HEK293 (cell line): ENCODE results near the gene RITA1.
A peak's percentile ranks its signal among the peaks of the same experiment; 100 is the strongest.

Source experiments
- CTCF ChIA-PET: fragments of 350-600 bp; formaldehyde crosslinking; extraction: SDS; loops from one replicate; lab custom pipeline; 2021; ENCODE audit warnings: antibody characterized with exemption; lab: Yijun Ruan, JAX
- POLR2A ChIA-PET: fragments of 300-600 bp; formaldehyde crosslinking; extraction: SDS; loops from one replicate; lab custom pipeline; 2020; ENCODE audit warnings: antibody characterized with exemption, inconsistent platforms; lab: Yijun Ruan, JAX
- H3K27ac ChIP-seq: fragments of 200-500 bp; sonication (Bioruptor generic); 2 replicates; pipeline ENCODE4 v1.5.1; 2014; ENCODE audit warnings: low read depth, low read length, control low read depth, inconsistent platforms; ENCODE audit errors: extremely low read depth
- H3K36me3 ChIP-seq, 2 experiments: fragments of 200-500 bp in 1 of 2; sonication (Bioruptor generic) in 1 of 2; 1 replicate in 1 of 2; 2 replicates in 1 of 2; pipeline ENCODE4 v1.5.1; 2014 to 2017; ENCODE audit warnings: inconsistent platforms in 2 of 2, low read length in 2 of 2; ENCODE audit not compliant: control insufficient read depth in 2 of 2, insufficient read depth in 1 of 2
- H3K4me1 ChIP-seq: fragments of 200-500 bp; sonication (Bioruptor generic); 2 replicates; pipeline ENCODE4 v1.5.1; 2014; ENCODE audit warnings: mild to moderate bottlenecking, low read length, inconsistent platforms; ENCODE audit not compliant: control insufficient read depth, insufficient read depth
- H3K4me3 ChIP-seq: 2 replicates; pipeline ENCODE4 v1.5.1; 2011; ENCODE audit warnings: low read depth, mild to moderate bottlenecking, control low read depth, low read length, moderate library complexity
- H3K9me3 ChIP-seq: fragments of 200-500 bp; sonication (Bioruptor generic); 2 replicates; pipeline ENCODE4 v1.5.1; 2014; ENCODE audit warnings: low read depth, low read length, inconsistent platforms; ENCODE audit not compliant: control insufficient read depth, insufficient read depth
- ATF2 ChIP-seq: fragments of 450-650 bp; formaldehyde crosslinking; IDR thresholded peaks from 2 replicates; pipeline ENCODE4 v1.5.1; 2016; ENCODE audit warnings: missing biosample characterization, missing genetic modification characterization, low read depth
- BCL11A ChIP-seq: fragments of 450-650 bp; formaldehyde crosslinking; IDR thresholded peaks from 2 replicates; pipeline ENCODE4 v1.5.1; 2016; ENCODE audit warnings: low read depth, missing biosample characterization, missing genetic modification characterization
- GLIS1 ChIP-seq: fragments of 450-650 bp; formaldehyde crosslinking; IDR thresholded peaks from 2 replicates; pipeline ENCODE4 v1.5.1; 2016; ENCODE audit warnings: missing biosample characterization, missing genetic modification characterization
- KLF7 ChIP-seq: fragments of 450-650 bp; formaldehyde crosslinking; IDR thresholded peaks from 2 replicates; pipeline ENCODE4 v1.5.1; 2016; ENCODE audit warnings: missing biosample characterization, missing genetic modification characterization, borderline replicate concordance
- KLF8 ChIP-seq: fragments of 450-650 bp; formaldehyde crosslinking; IDR thresholded peaks from 2 replicates; pipeline ENCODE4 v1.5.1; 2016; ENCODE audit warnings: missing biosample characterization, missing genetic modification characterization
- MEIS1 ChIP-seq: sonication (generic); formaldehyde crosslinking; IDR thresholded peaks from 2 replicates; pipeline ENCODE4 v1.8.1; 2022; ENCODE audit warnings: missing genetic modification reagents, mild to moderate bottlenecking, borderline replicate concordance
- MYNN ChIP-seq: fragments of 450-650 bp; formaldehyde crosslinking; IDR thresholded peaks from 2 replicates; pipeline ENCODE4 v1.5.1; 2016; ENCODE audit warnings: missing biosample characterization, missing genetic modification characterization, borderline replicate concordance
- OSR2 ChIP-seq: fragments of 450-650 bp; formaldehyde crosslinking; IDR thresholded peaks from 2 replicates; pipeline ENCODE4 v1.5.1; 2016; ENCODE audit warnings: missing biosample characterization, missing genetic modification characterization
- OVOL3 ChIP-seq: fragments of 450-650 bp; formaldehyde crosslinking; IDR thresholded peaks from 2 replicates; pipeline ENCODE4 v1.5.1; 2016; ENCODE audit warnings: missing biosample characterization, missing genetic modification characterization
- PRDM1 ChIP-seq: fragments of 450-650 bp; formaldehyde crosslinking; IDR thresholded peaks from 2 replicates; pipeline ENCODE4; 2016; ENCODE audit warnings: missing biosample characterization, missing genetic modification characterization
- TRIM28 ChIP-seq: IDR thresholded peaks from 2 replicates; pipeline ENCODE4 v1.6.1; 2011; ENCODE audit warnings: low read length, control low read depth, borderline replicate concordance
- ZBTB44 ChIP-seq: fragments of 450-650 bp; IDR thresholded peaks from 2 replicates; pipeline ENCODE4 v1.5.1; 2018; ENCODE audit warnings: missing biosample characterization, mild to moderate bottlenecking, missing genetic modification characterization
- ZIC2 ChIP-seq: fragments of 450-650 bp; formaldehyde crosslinking; IDR thresholded peaks from 2 replicates; pipeline ENCODE4 v1.5.1; 2016; ENCODE audit warnings: missing biosample characterization, missing genetic modification characterization
- ZNF121 ChIP-seq: fragments of 450-650 bp; formaldehyde crosslinking; IDR thresholded peaks from 2 replicates; pipeline ENCODE4 v1.5.1; 2016; ENCODE audit warnings: missing biosample characterization, missing genetic modification characterization
- ZNF148 ChIP-seq: fragments of 450-650 bp; formaldehyde crosslinking; IDR thresholded peaks from 2 replicates; pipeline ENCODE4 v1.5.0; 2017; ENCODE audit warnings: missing biosample characterization, missing genetic modification characterization, borderline replicate concordance
- ZNF157 ChIP-seq: fragments of 450-650 bp; formaldehyde crosslinking; IDR thresholded peaks from 2 replicates; pipeline ENCODE4 v1.5.1; 2016; ENCODE audit warnings: missing biosample characterization, missing genetic modification characterization
- ZNF175 ChIP-seq: fragments of 450-650 bp; formaldehyde crosslinking; IDR thresholded peaks from 2 replicates; pipeline ENCODE4 v1.5.1; 2016; ENCODE audit warnings: missing biosample characterization, missing genetic modification characterization
- ZNF19 ChIP-seq: fragments of 450-650 bp; formaldehyde crosslinking; IDR thresholded peaks from 2 replicates; pipeline ENCODE4; 2016; ENCODE audit warnings: missing biosample characterization, missing genetic modification characterization, low read depth
- ZNF2 ChIP-seq: fragments of 450-650 bp; formaldehyde crosslinking; IDR thresholded peaks from 2 replicates; pipeline ENCODE4 v1.5.1; 2016; ENCODE audit warnings: missing biosample characterization, missing genetic modification characterization
- ZNF404 ChIP-seq: fragments of 450-650 bp; formaldehyde crosslinking; IDR thresholded peaks from 2 replicates; pipeline ENCODE4 v1.5.1; 2017; ENCODE audit warnings: missing biosample characterization, missing genetic modification characterization
- ZNF548 ChIP-seq: fragments of 450-650 bp; formaldehyde crosslinking; IDR thresholded peaks from 2 replicates; pipeline ENCODE4 v1.5.1; 2016; ENCODE audit warnings: missing biosample characterization, missing genetic modification characterization
- ZNF558 ChIP-seq: fragments of 450-650 bp; formaldehyde crosslinking; IDR thresholded peaks from 2 replicates; pipeline ENCODE4 v1.5.1; 2016; ENCODE audit warnings: missing biosample characterization, missing genetic modification characterization
- ZNF585B ChIP-seq: fragments of 450-650 bp; formaldehyde crosslinking; IDR thresholded peaks from 2 replicates; pipeline ENCODE4 v1.5.1; 2016; ENCODE audit warnings: missing biosample characterization, missing genetic modification characterization
- ZNF623 ChIP-seq: fragments of 450-650 bp; formaldehyde crosslinking; IDR thresholded peaks from 2 replicates; pipeline ENCODE4 v1.5.1; 2016; ENCODE audit warnings: missing biosample characterization, missing genetic modification characterization

The RITA1 gene

GRCh38 chr12:113236539-113237399 lies 51.2 kb downstream of the RITA1 start (continued):
- no peak for TF ChIP-seq ZNF148 (tag by site-specific recombination)
- no peak for TF ChIP-seq KLF7 (tag by site-specific recombination)
- TF ChIP-seq PRDM1 (tag by site-specific recombination): no peak
- no peak for TF ChIP-seq MEIS1 (CRISPR knock-in tag)
- TF ChIP-seq ZNF585B (tag by site-specific recombination): no peak
- TF ChIP-seq ZNF121 (tag by site-specific recombination): no peak
- 0 out of 2 replicates have a peak, but pooled peaks have one; percentile 21 for TF ChIP-seq ATF2
- TF ChIP-seq ZNF175: no peak
- no peak for TF ChIP-seq KLF8 (tag by site-specific recombination)
- TF ChIP-seq ZNF558 (tag by site-specific recombination): no peak
- no peak for TF ChIP-seq ZBTB44
- no peak for TF ChIP-seq ZNF19
- no peak for TF ChIP-seq ZNF2 (tag by site-specific recombination)
- peak; percentile 83 for TF ChIP-seq ZIC2 (tag by site-specific recombination)
- no peak for TF ChIP-seq TRIM28
- peak; percentile 70 for TF ChIP-seq GLIS1 (tag by site-specific recombination)
- no peak for TF ChIP-seq MYNN (tag by site-specific recombination)

- no peaks in the 10 kb centered on the region for H3K4me1 ChIP-seq
- no peak overlapping the region for H3K27ac ChIP-seq
- ChIA-PET CTCF (no interaction called here), POLR2A (no interaction called here)
- H3K36me3 ChIP-seq: peaks cover 0 to 14% of the 10 kb centered on the region in 2 experiments; a peak in 2 of 3 replicates
- TF ChIP-seq KLF7 (tag by site-specific recombination): no peak
- no peak for TF ChIP-seq OSR2 (tag by site-specific recombination)
- TF ChIP-seq ZNF404 (tag by site-specific recombination): no peak
- TF ChIP-seq ZNF548 (tag by site-specific recombination): no peak
- TF ChIP-seq BCL11A (tag by site-specific recombination): no peak
- no peak for TF ChIP-seq ZNF623 (tag by site-specific recombination)
- no peak for TF ChIP-seq ZNF157 (tag by site-specific recombination)
- no peak for TF ChIP-seq OVOL3
- TF ChIP-seq, all 188 proteins: peak for 0
- Histone ChIP-seq H3K9me3 (no peaks in the 10 kb centered on the region), H3K4me3 (no peak overlapping the region)
Observed at GRCh38 chr12:113237748-113238147, 52.2 kb downstream of the RITA1 start.
